ENCODE data around the gene WDR76.

DNA sequence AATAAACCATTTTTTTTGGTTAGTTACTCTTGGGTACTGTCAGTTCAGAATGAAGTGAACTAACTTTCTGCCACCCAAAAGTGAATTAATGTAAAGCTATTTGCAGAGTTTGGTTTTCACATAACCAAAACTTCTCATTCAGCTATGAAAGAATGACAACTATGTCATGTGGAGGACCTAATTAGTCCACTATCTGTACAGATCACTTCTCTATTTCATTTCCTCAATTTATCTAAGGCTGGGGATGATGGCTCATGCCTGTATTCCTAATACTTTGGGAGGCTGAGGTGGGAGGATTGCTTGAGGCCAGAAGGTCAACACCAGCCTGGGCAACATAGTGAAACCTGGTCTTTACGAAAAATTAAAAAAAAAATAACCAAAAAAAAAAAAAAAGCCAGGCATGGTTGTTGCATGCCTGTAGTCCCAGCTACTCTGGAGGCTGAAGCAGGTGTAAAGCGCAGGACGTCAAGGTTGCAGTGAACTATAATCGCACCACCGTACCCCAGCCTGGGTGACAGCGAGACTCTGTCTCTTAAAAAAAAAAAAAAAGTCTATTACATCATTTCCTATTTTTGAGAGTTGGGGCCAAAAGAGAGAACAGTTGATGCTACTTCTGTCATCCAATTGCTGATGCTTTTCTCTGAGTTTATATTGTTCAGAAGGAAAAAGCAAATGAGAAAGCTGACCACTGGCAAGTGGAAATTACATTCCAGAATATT lies 17.7 kb upstream of the WDR76 start:
- no peak for TF ChIP-seq POLR2A (IDR thresholded peaks at IDR 0.05)
- TF ChIP-seq, protein P1, sequence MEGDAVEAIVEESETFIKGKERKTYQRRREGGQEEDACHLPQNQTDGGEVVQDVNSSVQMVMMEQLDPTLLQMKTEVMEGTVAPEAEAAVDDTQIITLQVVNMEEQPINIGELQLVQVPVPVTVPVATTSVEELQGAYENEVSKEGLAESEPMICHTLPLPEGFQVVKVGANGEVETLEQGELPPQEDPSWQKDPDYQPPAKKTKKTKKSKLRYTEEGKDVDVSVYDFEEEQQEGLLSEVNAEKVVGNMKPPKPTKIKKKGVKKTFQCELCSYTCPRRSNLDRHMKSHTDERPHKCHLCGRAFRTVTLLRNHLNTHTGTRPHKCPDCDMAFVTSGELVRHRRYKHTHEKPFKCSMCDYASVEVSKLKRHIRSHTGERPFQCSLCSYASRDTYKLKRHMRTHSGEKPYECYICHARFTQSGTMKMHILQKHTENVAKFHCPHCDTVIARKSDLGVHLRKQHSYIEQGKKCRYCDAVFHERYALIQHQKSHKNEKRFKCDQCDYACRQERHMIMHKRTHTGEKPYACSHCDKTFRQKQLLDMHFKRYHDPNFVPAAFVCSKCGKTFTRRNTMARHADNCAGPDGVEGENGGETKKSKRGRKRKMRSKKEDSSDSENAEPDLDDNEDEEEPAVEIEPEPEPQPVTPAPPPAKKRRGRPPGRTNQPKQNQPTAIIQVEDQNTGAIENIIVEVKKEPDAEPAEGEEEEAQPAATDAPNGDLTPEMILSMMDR (IDR thresholded peaks at IDR 0.05): no peak

All from adrenal gland (tissue), 5 donors.